ENCODE measurements around the gene TOLLIP. TPM values are rescaled to one million over a fixed set of nuclear protein-coding genes. Genes with fewer than 3 reads are reported as not detected.
A peak's percentile ranks its signal among the peaks of the same experiment; 100 is the strongest.

TOLLIP gene
- total and polyA plus RNA-seq, 2 of the 4 experiments (the other 2 are of a cell fraction): 19.7 to 42.9 TPM

DNA sequence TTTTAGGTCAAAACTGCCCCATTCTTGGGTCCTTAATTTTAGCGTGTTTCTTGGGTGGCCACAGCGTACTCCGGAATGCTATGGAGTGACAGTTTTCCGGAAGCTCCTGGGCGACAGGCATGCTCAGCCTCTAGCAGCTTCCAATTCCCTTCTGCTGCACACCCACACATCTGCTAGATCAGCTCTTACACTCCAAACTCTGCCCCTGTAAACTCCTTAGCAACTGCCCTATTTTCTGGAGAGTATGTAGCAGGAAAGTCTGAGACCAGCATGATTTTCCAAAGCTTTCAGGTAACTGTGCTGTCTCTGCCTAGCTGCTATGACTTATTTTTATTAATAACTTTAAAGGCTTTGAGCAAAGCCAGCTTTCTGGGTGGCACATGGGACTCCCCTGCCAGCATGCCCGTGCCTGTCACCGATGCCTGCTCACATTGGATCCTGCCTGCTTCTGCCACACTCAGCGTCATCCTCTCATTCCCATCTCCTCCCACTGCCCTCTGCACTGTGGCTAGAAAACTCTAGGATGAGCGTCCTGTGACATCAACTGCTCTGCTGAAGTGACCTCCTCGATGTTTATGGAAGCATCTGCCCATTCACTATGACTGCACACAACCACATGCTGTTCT, 17.3 kb downstream of the TOLLIP start:
- ATAC-seq (ENCODE audit: low read depth): no peak
- dilution Hi-C loops (cut with HindIII; ENCODE audit: low sequenced_read_pairs, unreplicated experiment): no loop called here
- in situ Hi-C loops (cut with MboI; ENCODE audit: low sequenced_read_pairs): no loop called here
- H3K9me3 ChIP-seq (ENCODE audit: control insufficient read depth, insufficient read depth, low read length): no peaks in the 10 kb centered on the region
- no peak overlapping the region for H2BK15ac ChIP-seq (ENCODE audit: low read depth, low read length)
- H3K4ac ChIP-seq (ENCODE audit: low read depth, low read length): no peak overlapping the region
- H3K18ac ChIP-seq (ENCODE audit: low read depth, low read length): no peak overlapping the region
- no peak overlapping the region for H2BK120ac ChIP-seq (ENCODE audit: low read depth, low read length)
- no peak overlapping the region for H3K23ac ChIP-seq (ENCODE audit: low read depth, low read length)
- no TSS peak for BruUV-seq (replicated peaks)
- H3K56ac ChIP-seq (ENCODE audit: extremely low read depth, insufficient read depth, low read length): no peak overlapping the region
- peaks cover 30% of the 10 kb centered on the region for H4K20me1 ChIP-seq (ENCODE audit: insufficient read depth, low read length)
- H4K91ac ChIP-seq (ENCODE audit: insufficient read depth, low read depth, low read length): no peak overlapping the region
- no peaks in the 10 kb centered on the region for H3K27me3 ChIP-seq (ENCODE audit: control insufficient read depth, insufficient read depth, low read length)
- no peak overlapping the region for H3K4me2 ChIP-seq (ENCODE audit: low read depth, low read length)
- no peak overlapping the region for H3K9ac ChIP-seq (ENCODE audit: low read depth, low read length)
- intact Hi-C loops (cut with micrococcal nuclease): no loop called here
- no peak overlapping the region for H2AK5ac ChIP-seq (ENCODE audit: low read depth, low read length)
- H2BK5ac ChIP-seq (ENCODE audit: low read depth, low read length, poor library complexity, severe bottlenecking): no peak overlapping the region
- WGBS, 2 experiments (ENCODE audit: extremely low coverage in 2 of 2, insufficient read length in 1 of 2): 94% methylated on average over 5 of the region's 10 CpGs; no CpG with 5 or more reads in 1 of the 2 experiments
- POLR2A ChIA-PET (ENCODE audit: unreplicated experiment): no interaction called here
- no peak overlapping the region for H3K14ac ChIP-seq (replicated peaks; ENCODE audit: low read depth, low read length)
- no peak overlapping the region for H4K5ac ChIP-seq (ENCODE audit: low read depth, low read length)
- peaks cover 48% of the 10 kb centered on the region for H3K36me3 ChIP-seq (ENCODE audit: control insufficient read depth, insufficient read depth, low read length)
- no peak overlapping the region for H4K8ac ChIP-seq (ENCODE audit: low read depth in 2 of 2, low read length in 2 of 2)
- H3K79me1 ChIP-seq (ENCODE audit: low read depth in 1 of 2, low read length in 2 of 2): peaks cover 8 to 54% of the 10 kb centered on the region in 2 experiments; a peak in 3 of 4 replicates
- H2AK9ac ChIP-seq (replicated peaks; ENCODE audit: low read depth, low read length, poor library complexity): peak overlapping the region; percentile 9
- H3K4me1 ChIP-seq (ENCODE audit: control insufficient read depth, insufficient read depth, low read length): no peaks in the 10 kb centered on the region
- no peak overlapping the region for H3K27ac ChIP-seq (ENCODE audit: insufficient read depth, low read length)
- no peak overlapping the region for H2BK20ac ChIP-seq (ENCODE audit: low read depth, low read length)
- CTCF ChIA-PET: no interaction called here
- H3K4me3 ChIP-seq (ENCODE audit: insufficient read depth, low read depth, low read length): no peak overlapping the region
- no peak for TF ChIP-seq MAZ (IDR thresholded peaks at IDR 0.05; ENCODE audit: borderline replicate concordance, low read depth, low read length)
- TF ChIP-seq, protein P1, sequence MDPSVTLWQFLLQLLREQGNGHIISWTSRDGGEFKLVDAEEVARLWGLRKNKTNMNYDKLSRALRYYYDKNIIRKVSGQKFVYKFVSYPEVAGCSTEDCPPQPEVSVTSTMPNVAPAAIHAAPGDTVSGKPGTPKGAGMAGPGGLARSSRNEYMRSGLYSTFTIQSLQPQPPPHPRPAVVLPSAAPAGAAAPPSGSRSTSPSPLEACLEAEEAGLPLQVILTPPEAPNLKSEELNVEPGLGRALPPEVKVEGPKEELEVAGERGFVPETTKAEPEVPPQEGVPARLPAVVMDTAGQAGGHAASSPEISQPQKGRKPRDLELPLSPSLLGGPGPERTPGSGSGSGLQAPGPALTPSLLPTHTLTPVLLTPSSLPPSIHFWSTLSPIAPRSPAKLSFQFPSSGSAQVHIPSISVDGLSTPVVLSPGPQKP (IDR thresholded peaks at IDR 0.05; ENCODE audit: borderline replicate concordance, low read depth, low read length): no peak
- TF ChIP-seq CEBPB (IDR thresholded peaks at IDR 0.05; ENCODE audit: low read depth, low read length): no peak
- TF ChIP-seq, protein P2, sequence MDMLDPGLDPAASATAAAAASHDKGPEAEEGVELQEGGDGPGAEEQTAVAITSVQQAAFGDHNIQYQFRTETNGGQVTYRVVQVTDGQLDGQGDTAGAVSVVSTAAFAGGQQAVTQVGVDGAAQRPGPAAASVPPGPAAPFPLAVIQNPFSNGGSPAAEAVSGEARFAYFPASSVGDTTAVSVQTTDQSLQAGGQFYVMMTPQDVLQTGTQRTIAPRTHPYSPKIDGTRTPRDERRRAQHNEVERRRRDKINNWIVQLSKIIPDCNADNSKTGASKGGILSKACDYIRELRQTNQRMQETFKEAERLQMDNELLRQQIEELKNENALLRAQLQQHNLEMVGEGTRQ (IDR thresholded peaks at IDR 0.05; ENCODE audit: low read depth, low read length): no peak
- no peak for TF ChIP-seq FOS (IDR thresholded peaks at IDR 0.05; ENCODE audit: low read depth, low read length)
- TF ChIP-seq MXI1 (IDR thresholded peaks at IDR 0.05; ENCODE audit: borderline replicate concordance, low read depth, low read length): no peak
- TF ChIP-seq RAD21 (IDR thresholded peaks at IDR 0.05; ENCODE audit: low read length): no peak
- TF ChIP-seq RFX5 (IDR thresholded peaks at IDR 0.05; ENCODE audit: low read depth, low read length): no peak
- TF ChIP-seq BHLHE40 (IDR thresholded peaks at IDR 0.05; ENCODE audit: low read depth, low read length): no peak
- no peak for TF ChIP-seq RCOR1 (IDR thresholded peaks at IDR 0.05; ENCODE audit: insufficient replicate concordance, low read length)
- no peak for TF ChIP-seq MAFK (IDR thresholded peaks at IDR 0.05; ENCODE audit: low read depth, low read length)
- TF ChIP-seq SMC3 (IDR thresholded peaks at IDR 0.05; ENCODE audit: low read depth, low read length): no peak
- no peaks in the 10 kb centered on the region for H3K9me1 ChIP-seq (ENCODE audit: insufficient read depth, low read length)
- no peak overlapping the region for H2AFZ ChIP-seq (replicated peaks; ENCODE audit: low read length, poor library complexity)
- DNase-seq: no peak

All from IMR-90 (cell line).